ENCODE measurements around the gene SORBS1.

The SORBS1 gene

GRCh38 chr10:95406651-95407280 is 154.4 kb downstream of the SORBS1 start:
- DNase-seq = no peak

GRCh38 chr10:95405655-95406054 is 155.5 kb downstream of the SORBS1 start:
- no peak for DNase-seq

GRCh38 chr10:95404864-95405263 is 156.3 kb downstream of the SORBS1 start:
- DNase-seq = no peak

- DNase-seq = no peak
Observed at GRCh38 chr10:95404462-95404858, 156.7 kb downstream of the SORBS1 start.

GRCh38 chr10:95403700-95404461 is 157.3 kb downstream of the SORBS1 start:
- DNase-seq = no peak

GRCh38 chr10:95401704-95402469 is 159.3 kb downstream of the SORBS1 start:
- no peak for DNase-seq

GRCh38 chr10:95400787-95401186 is 160.4 kb downstream of the SORBS1 start:
- DNase-seq = no peak

- DNase-seq = no peak
Observed at GRCh38 chr10:95399183-95399582, 162.0 kb downstream of the SORBS1 start.

GRCh38 chr10:95397747-95398146 is 163.4 kb downstream of the SORBS1 start:
- no peak for DNase-seq

- no peak for DNase-seq
Observed at GRCh38 chr10:95395947-95396449, 165.2 kb downstream of the SORBS1 start.

- DNase-seq = no peak
Observed at GRCh38 chr10:95394161-95394880, 166.8 kb downstream of the SORBS1 start.

GRCh38 chr10:95392681-95393164 is 168.4 kb downstream of the SORBS1 start:
- no peak for DNase-seq

- DNase-seq = no peak
Observed at GRCh38 chr10:95392217-95392584, 169.0 kb downstream of the SORBS1 start.

GRCh38 chr10:95391581-95392216 is 169.5 kb downstream of the SORBS1 start:
- DNase-seq = no peak

GRCh38 chr10:95391164-95391563 is 170.0 kb downstream of the SORBS1 start:
- DNase-seq = no peak

GRCh38 chr10:95389982-95390381 is 171.2 kb downstream of the SORBS1 start:
- no peak for DNase-seq

- DNase-seq = no peak
Observed at GRCh38 chr10:95389176-95389575, 172.0 kb downstream of the SORBS1 start.

- no peak for DNase-seq
Observed at GRCh38 chr10:95388539-95388938, 172.6 kb downstream of the SORBS1 start.

- no peak for DNase-seq
Observed at GRCh38 chr10:95388109-95388471, 173.1 kb downstream of the SORBS1 start.

- no peak for DNase-seq
Observed at GRCh38 chr10:95384011-95384704, 177.0 kb downstream of the SORBS1 start.

GRCh38 chr10:95382596-95382995 is 178.6 kb downstream of the SORBS1 start:
- no peak for DNase-seq

- no peak for DNase-seq
Observed at GRCh38 chr10:95382174-95382573, 179.0 kb downstream of the SORBS1 start.
